H1 (cell line): Measurements from ENCODE around the gene PRKAG3. TPM values are rescaled to one million over a fixed set of nuclear protein-coding genes. Genes with fewer than 3 reads are reported as not detected.

ENCODE experiments used
- CHD2 ChIP-seq: IDR thresholded peaks from 2 replicates; pipeline ENCODE4 v1.6.1; 2012; ENCODE audit warnings: low read length, improper control_type of control experiment
- KDM5A ChIP-seq: fragments of 200-600 bp; IDR thresholded peaks from 2 replicates; pipeline ENCODE4 v1.7.1; 2012; ENCODE audit warnings: mild to moderate bottlenecking, low read length, inconsistent platforms, mixed read lengths
- NRF1 ChIP-seq: IDR thresholded peaks from 2 replicates; pipeline ENCODE4 v1.6.1; 2011; ENCODE audit warnings: mild to moderate bottlenecking, low read depth, low read length, improper control_type of control experiment
- RAD21 ChIP-seq, 2 experiments: IDR thresholded peaks in 1 of 2; conservative IDR thresholded peaks in 1 of 2; 2 replicates each; pipeline ENCODE4 v1.6.1; 2011; ENCODE audit warnings: low read depth in 2 of 2, low read length in 2 of 2, improper control_type of control experiment in 1 of 2, inconsistent platforms in 1 of 2, mild to moderate bottlenecking in 1 of 2, moderate library complexity in 1 of 2
- polyA plus RNA-seq, 7 experiments: library from polyadenylated mRNA; depleted of rRNA in 3 of 7; stranded (reverse) in 5 of 7; unstranded in 2 of 7; fragments of >200 nt in 5 of 7; fragments of 200-250 nt in 2 of 7; gene quantifications; 1 replicate in 5 of 7; 2 replicates in 1 of 7; 4 replicates in 1 of 7; pipeline versions ENCODE4 v1.2.1 to v1.2.3, GENCODE V29; 2011 to 2013; ENCODE audit warnings: missing spikeins in 2 of 7, mixed read lengths in 2 of 7
- total RNA-seq: library from RNA; stranded (reverse); fragmentation: NEBNext Ultra II Directional; extraction: Animal tissue kit (Norgen Biotek cat#: 25700); gene quantifications from 2 replicates; pipeline ENCODE4 v1.2.1, GENCODE V29; 2021

Gene PRKAG3
- total and polyA plus RNA-seq, 2 of the 8 experiments (the other 6 are each of a cell fraction or from before 2014, with no cell fraction given), result not detected

DNA sequence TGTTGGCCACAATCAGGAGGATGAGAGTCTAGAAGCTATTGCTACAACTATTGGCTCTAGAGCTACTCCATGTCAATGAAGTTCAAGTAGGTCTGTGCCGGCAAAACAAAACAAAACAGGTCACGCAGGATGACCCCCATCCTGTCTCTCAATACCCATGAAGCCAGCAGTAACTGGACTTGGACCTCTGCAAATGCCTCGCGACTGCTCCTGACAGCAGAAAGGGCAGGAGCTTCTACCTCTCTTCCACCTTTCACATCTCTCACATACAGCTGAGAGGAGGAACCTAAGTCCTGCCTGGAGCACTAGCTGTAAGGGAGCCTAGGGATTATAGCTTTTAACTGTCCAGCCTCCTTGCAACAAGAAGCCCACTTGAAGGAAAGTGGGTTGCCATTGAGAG is 16.0 kb downstream of the PRKAG3 start (continued):
- TF ChIP-seq RAD21 (IDR thresholded peaks at IDR 0.05 in 1 of 2, conservative IDR thresholded peaks at IDR 0.05 in 1 of 2; ENCODE audit: low read depth in 2 of 2, low read length in 2 of 2) (no peak), NRF1 (no peak), CHD2 (no peak), KDM5A (no peak)
